H9 (cell line): ENCODE results near the gene DYNAP. TPM values are rescaled to one million over a fixed set of nuclear protein-coding genes. Genes with fewer than 3 reads are reported as not detected.
A peak's percentile ranks its signal among the peaks of the same experiment; 100 is the strongest.

Experiments
- DNase-seq: peaks from one replicate; pipeline ENCODE4 v3.0.0-alpha.2; 2017
- H2AFZ ChIP-seq: one replicate; pipeline ENCODE4 v1.6.1; 2013; ENCODE audit warnings: mild to moderate bottlenecking, low read length, control low read depth, moderate library complexity
- H2AK5ac ChIP-seq: 2 replicates; pipeline ENCODE4 v1.6.1; 2013; ENCODE audit warnings: low read length, control low read depth, mixed read lengths; ENCODE audit not compliant: insufficient read length
- H2BK120ac ChIP-seq: one replicate; pipeline ENCODE4 v1.6.1; 2013; ENCODE audit warnings: low read depth, mild to moderate bottlenecking, low read length, control low read depth, inconsistent platforms; ENCODE audit not compliant: poor library complexity, severe bottlenecking
- H2BK12ac ChIP-seq: 2 replicates; pipeline ENCODE4 v1.6.1; 2013; ENCODE audit warnings: low read length, control low read depth, mixed read lengths, low read depth; ENCODE audit not compliant: insufficient read length
- H2BK15ac ChIP-seq: 2 replicates; pipeline ENCODE4 v1.6.1; 2013; ENCODE audit warnings: low read depth, low read length, control low read depth
- H2BK20ac ChIP-seq: one replicate; pipeline ENCODE4 v1.6.1; 2013; ENCODE audit warnings: low read depth, mild to moderate bottlenecking, low read length, control low read depth, inconsistent platforms; ENCODE audit not compliant: poor library complexity, severe bottlenecking
- H2BK5ac ChIP-seq: 2 replicates; pipeline ENCODE4 v1.6.1; 2013; ENCODE audit warnings: low read length, control low read depth, mixed read lengths; ENCODE audit not compliant: insufficient read length
- H3K14ac ChIP-seq: 2 replicates; pipeline ENCODE4 v1.6.1; 2013; ENCODE audit warnings: low read length, control low read depth; ENCODE audit not compliant: insufficient read depth
- H3K18ac ChIP-seq: 2 replicates; pipeline ENCODE4 v1.6.1; 2013; ENCODE audit warnings: low read depth, mild to moderate bottlenecking, mixed read lengths, low read length, control low read depth; ENCODE audit not compliant: insufficient read length
- H3K23ac ChIP-seq: 2 replicates; pipeline ENCODE4 v1.6.1; 2013; ENCODE audit warnings: low read length, control low read depth, mixed read lengths, low read depth; ENCODE audit not compliant: insufficient read length
- H3K23me2 ChIP-seq: 2 replicates; pipeline ENCODE4 v1.6.1; 2013; ENCODE audit warnings: low read depth, mild to moderate bottlenecking, mixed read lengths, low read length, control low read depth; ENCODE audit not compliant: insufficient read length, poor library complexity, severe bottlenecking
- H3K27ac ChIP-seq: 2 replicates; pipeline ENCODE4 v1.5.1; 2013; ENCODE audit warnings: low read length, control low read depth, mixed read lengths, low read depth; ENCODE audit not compliant: insufficient read length
- H3K27me3 ChIP-seq: 2 replicates; pipeline ENCODE4 v1.6.1; 2013; ENCODE audit warnings: low read length, control low read depth, inconsistent platforms; ENCODE audit not compliant: insufficient read depth
- H3K4ac ChIP-seq: 2 replicates; pipeline ENCODE4 v1.6.1; 2013; ENCODE audit warnings: low read depth, mild to moderate bottlenecking, control low read depth, inconsistent platforms, low read length, moderate library complexity
- H3K4me1 ChIP-seq: 2 replicates; pipeline ENCODE4 v1.6.1; 2013; ENCODE audit warnings: low read length, control low read depth, inconsistent platforms; ENCODE audit not compliant: insufficient read depth
- H3K4me2 ChIP-seq: 2 replicates; pipeline ENCODE4 v1.6.1; 2013; ENCODE audit warnings: low read length, control low read depth, mixed read lengths; ENCODE audit not compliant: insufficient read length, insufficient read depth
- H3K56ac ChIP-seq: 2 replicates; pipeline ENCODE4 v1.6.1; 2013; ENCODE audit warnings: low read depth, mild to moderate bottlenecking, mixed read lengths, low read length, control low read depth; ENCODE audit not compliant: insufficient read length
- H3K79me1 ChIP-seq: 2 replicates; pipeline ENCODE4 v1.6.1; 2013; ENCODE audit warnings: low read depth, mild to moderate bottlenecking, moderate library complexity, low read length, control low read depth, inconsistent platforms; ENCODE audit not compliant: insufficient read depth, poor library complexity, severe bottlenecking
- H3K79me2 ChIP-seq: 2 replicates; pipeline ENCODE4 v1.6.1; 2013; ENCODE audit warnings: low read length, control low read depth, inconsistent platforms; ENCODE audit not compliant: insufficient read depth
- H3K9ac ChIP-seq: 2 replicates; pipeline ENCODE4 v1.6.1; 2013; ENCODE audit warnings: low read length, control low read depth, mixed read lengths; ENCODE audit not compliant: insufficient read length; ENCODE audit errors: extremely low read depth
- H3K9me3 ChIP-seq: one replicate; pipeline ENCODE4 v1.6.1; 2013; ENCODE audit warnings: low read depth, low read length, inconsistent platforms; ENCODE audit not compliant: control insufficient read depth
- H3T11ph ChIP-seq: one replicate; pipeline ENCODE4 v1.6.1; 2013; ENCODE audit warnings: mild to moderate bottlenecking, low read length, control low read depth, inconsistent platforms
- H4K20me1 ChIP-seq: one replicate; pipeline ENCODE4 v1.6.1; 2013; ENCODE audit not compliant: control insufficient read depth, insufficient read length, insufficient read depth
- H4K5ac ChIP-seq: 2 replicates; pipeline ENCODE4 v1.6.1; 2013; ENCODE audit warnings: low read depth, mild to moderate bottlenecking, mixed read lengths, low read length, control low read depth; ENCODE audit not compliant: insufficient read length
- H4K8ac ChIP-seq: replicated peaks from 2 replicates; pipeline ENCODE4 v1.6.1; 2013; ENCODE audit warnings: low read length, control low read depth, mixed read lengths, low read depth; ENCODE audit not compliant: insufficient read length
- H4K91ac ChIP-seq: 2 replicates; pipeline ENCODE4 v1.6.1; 2013; ENCODE audit warnings: low read depth, mild to moderate bottlenecking, moderate library complexity, mixed read lengths, low read length, control low read depth; ENCODE audit not compliant: insufficient read length
- H3K27ac Mint-ChIP-seq, 3 experiments: 2 replicates in 2 of 3; 3 replicates in 1 of 3; pipeline ENCODE4 v1.8.0; 2020 to 2021; ENCODE audit warnings: mixed read lengths in 3 of 3, mild to moderate bottlenecking in 1 of 3, moderate library complexity in 1 of 3
- H3K27me3 Mint-ChIP-seq: 2 replicates; pipeline ENCODE4 v1.8.0; 2021; ENCODE audit warnings: low read depth, mild to moderate bottlenecking, moderate library complexity, mixed read lengths
- H3K36me3 Mint-ChIP-seq, 3 experiments: 2 replicates in 2 of 3; 3 replicates in 1 of 3; pipeline ENCODE4 v1.8.0; 2020 to 2021; ENCODE audit warnings: low read depth in 3 of 3, mixed read lengths in 3 of 3; ENCODE audit not compliant: insufficient read depth in 1 of 3
- H3K4me1 Mint-ChIP-seq, 2 experiments: 2 replicates each; pipeline ENCODE4 v1.8.0; 2020; ENCODE audit warnings: mixed read lengths in 2 of 2
- H3K4me3 Mint-ChIP-seq, 2 experiments: 2 replicates in 1 of 2; 3 replicates in 1 of 2; pipeline ENCODE4 v1.8.0; 2020 to 2021; ENCODE audit warnings: mild to moderate bottlenecking in 2 of 2, mixed read lengths in 2 of 2, moderate library complexity in 1 of 2
- H3K9me3 Mint-ChIP-seq, 2 experiments: 2 replicates in 1 of 2; 3 replicates in 1 of 2; pipeline ENCODE4 v1.8.0; 2020; ENCODE audit warnings: mild to moderate bottlenecking in 2 of 2, mixed read lengths in 2 of 2, moderate library complexity in 1 of 2
- WGBS: extraction: QIAGEN DNeasy Blood & Tissue Kit; methylation state at CpG from one replicate; pipeline ENCODE4 v1.1.7; 2013; ENCODE audit warnings: missing lambda C conversion rate, low lambda C conversion rate, mixed read lengths; ENCODE audit not compliant: insufficient read length; ENCODE audit errors: extremely low coverage; 5-methylcytosine and 5-hydroxymethylcytosine counted together
- total RNA-seq: library from RNA; stranded (reverse); gene quantifications from 2 replicates; pipeline ENCODE4 v1.2.1, GENCODE V29; 2021
- TF ChIP-seq, protein P1 (sequence below): fragments of 200-600 bp; sonication (generic); conservative IDR thresholded peaks from 3 replicates; pipeline ENCODE4 v1.8.0; 2021; ENCODE audit warnings: antibody characterized with exemption, mild to moderate bottlenecking

The DYNAP gene
- total RNA-seq, 1 experiment from 2014 or later = 2.5 TPM

DNA sequence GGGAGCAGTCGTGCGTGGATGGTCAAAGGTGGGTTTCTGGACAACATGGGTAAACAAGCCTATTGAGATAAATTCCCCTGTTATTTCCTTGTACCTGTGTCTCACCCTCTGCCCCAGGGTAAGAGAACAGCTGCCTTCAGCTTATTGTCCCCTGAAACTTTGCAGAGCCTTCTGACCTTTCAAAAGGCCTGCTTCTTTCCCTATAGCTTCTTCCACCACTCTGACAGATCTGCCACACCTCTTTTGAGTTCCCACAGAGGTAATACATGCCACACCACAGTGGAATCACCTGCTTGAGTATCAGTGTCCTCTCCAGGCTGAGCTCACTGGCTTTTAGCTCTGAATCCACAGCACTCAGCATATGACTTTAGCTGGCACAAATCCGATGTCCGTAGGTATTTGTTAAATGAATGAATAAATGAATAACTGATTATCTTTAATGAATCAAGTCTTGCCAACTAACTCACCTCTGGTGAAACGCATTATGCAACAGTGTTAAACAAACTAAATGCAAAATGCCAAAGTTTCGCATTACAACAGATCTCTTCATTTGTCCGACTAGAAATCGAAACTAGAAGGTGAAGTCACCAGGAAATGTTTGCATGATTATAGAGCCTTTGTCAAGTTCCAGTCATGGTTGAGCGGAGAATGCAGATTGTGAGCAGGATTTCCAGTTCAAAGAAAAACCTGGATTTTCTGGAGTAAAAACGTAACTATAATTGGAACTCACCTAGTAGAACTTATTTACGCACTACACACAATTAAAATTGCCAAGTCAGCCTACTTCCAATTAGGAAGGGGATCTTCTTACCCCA, 16.4 kb downstream of the DYNAP start:
- Histone ChIP-seq H3K79me1 (no peaks in the 10 kb centered on the region), H4K5ac (peak overlapping the region; percentile 22), H3K79me2 (no peaks in the 10 kb centered on the region), H3K27me3 (no peaks in the 10 kb centered on the region), H2BK15ac (no peak overlapping the region), H2BK12ac (no peak overlapping the region), H3K23me2 (no peaks in the 10 kb centered on the region), H4K8ac (no peak overlapping the region), H3K9me3 (no peaks in the 10 kb centered on the region), H2BK20ac (peak overlapping the region; percentile 94), H4K20me1 (no peaks in the 10 kb centered on the region), H2AFZ (no peak overlapping the region), H2AK5ac (no peak overlapping the region), H3K4me2 (peak overlapping the region; percentile 35), H3K56ac (no peak overlapping the region), H3K4ac (no peak overlapping the region; the same call in 1 of the 2 replicates), H2BK5ac (no peak overlapping the region), H3K27ac (peak overlapping the region; percentile 84), H3K4me1 (peaks cover 14% of the 10 kb centered on the region; the same call in 1 of the 2 replicates), H3K9ac (peak overlapping the region; percentile 16), H3K14ac (0 out of 2 replicates have a peak overlapping the region, but pooled peaks have one; percentile 17), H3T11ph (peak overlapping the region; percentile 63), H3K18ac (peak overlapping the region; percentile 72), H4K91ac (peak overlapping the region; percentile 20), H3K23ac (no peak overlapping the region), H2BK120ac (no peak overlapping the region)
- Mint-ChIP-seq H3K27ac (peak overlapping the region; percentile 88 to 99 (median 97)), H3K4me3 (peak overlapping the region; percentile 35 to 60; a peak in 4 of 5 replicates), H3K27me3 (no peaks in the 10 kb centered on the region), H3K4me1 (peaks cover 44 to 63% of the 10 kb centered on the region in 2 experiments), H3K36me3 (peaks cover 0 to 1% (median 0%) of the 10 kb centered on the region in 3 experiments; a peak in 3 of 7 replicates), H3K9me3 (no peaks in the 10 kb centered on the region)
- TF ChIP-seq, protein P1, sequence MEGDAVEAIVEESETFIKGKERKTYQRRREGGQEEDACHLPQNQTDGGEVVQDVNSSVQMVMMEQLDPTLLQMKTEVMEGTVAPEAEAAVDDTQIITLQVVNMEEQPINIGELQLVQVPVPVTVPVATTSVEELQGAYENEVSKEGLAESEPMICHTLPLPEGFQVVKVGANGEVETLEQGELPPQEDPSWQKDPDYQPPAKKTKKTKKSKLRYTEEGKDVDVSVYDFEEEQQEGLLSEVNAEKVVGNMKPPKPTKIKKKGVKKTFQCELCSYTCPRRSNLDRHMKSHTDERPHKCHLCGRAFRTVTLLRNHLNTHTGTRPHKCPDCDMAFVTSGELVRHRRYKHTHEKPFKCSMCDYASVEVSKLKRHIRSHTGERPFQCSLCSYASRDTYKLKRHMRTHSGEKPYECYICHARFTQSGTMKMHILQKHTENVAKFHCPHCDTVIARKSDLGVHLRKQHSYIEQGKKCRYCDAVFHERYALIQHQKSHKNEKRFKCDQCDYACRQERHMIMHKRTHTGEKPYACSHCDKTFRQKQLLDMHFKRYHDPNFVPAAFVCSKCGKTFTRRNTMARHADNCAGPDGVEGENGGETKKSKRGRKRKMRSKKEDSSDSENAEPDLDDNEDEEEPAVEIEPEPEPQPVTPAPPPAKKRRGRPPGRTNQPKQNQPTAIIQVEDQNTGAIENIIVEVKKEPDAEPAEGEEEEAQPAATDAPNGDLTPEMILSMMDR = no peak
- peak; percentile 65 for DNase-seq
- WGBS = no CpG with 5 or more reads among the region's 11 CpGs
